MM.1S (cell line): ENCODE data around the gene PRPF19.

Source experiments
- EZH2 ChIP-seq: fragments of 300-600 bp; sonication (generic); optimal IDR thresholded peaks from 2 replicates; pipeline ENCODE3; 2017; ENCODE audit warnings: low read depth, mild to moderate bottlenecking, antibody characterized with exemption, low read length, mixed read lengths
- EZH2phosphoT487 ChIP-seq: fragments of 300-600 bp; sonication (generic); IDR thresholded peaks from 2 replicates; pipeline ENCODE4 v1.6.1; 2018; ENCODE audit warnings: antibody characterized with exemption, low read length
- TF ChIP-seq, protein P1 (sequence below): fragments of 300-600 bp; sonication (generic); IDR thresholded peaks from 2 replicates; pipeline ENCODE4 v1.5.1; 2016; ENCODE audit warnings: antibody characterized with exemption, low read length, mixed read lengths

DNA sequence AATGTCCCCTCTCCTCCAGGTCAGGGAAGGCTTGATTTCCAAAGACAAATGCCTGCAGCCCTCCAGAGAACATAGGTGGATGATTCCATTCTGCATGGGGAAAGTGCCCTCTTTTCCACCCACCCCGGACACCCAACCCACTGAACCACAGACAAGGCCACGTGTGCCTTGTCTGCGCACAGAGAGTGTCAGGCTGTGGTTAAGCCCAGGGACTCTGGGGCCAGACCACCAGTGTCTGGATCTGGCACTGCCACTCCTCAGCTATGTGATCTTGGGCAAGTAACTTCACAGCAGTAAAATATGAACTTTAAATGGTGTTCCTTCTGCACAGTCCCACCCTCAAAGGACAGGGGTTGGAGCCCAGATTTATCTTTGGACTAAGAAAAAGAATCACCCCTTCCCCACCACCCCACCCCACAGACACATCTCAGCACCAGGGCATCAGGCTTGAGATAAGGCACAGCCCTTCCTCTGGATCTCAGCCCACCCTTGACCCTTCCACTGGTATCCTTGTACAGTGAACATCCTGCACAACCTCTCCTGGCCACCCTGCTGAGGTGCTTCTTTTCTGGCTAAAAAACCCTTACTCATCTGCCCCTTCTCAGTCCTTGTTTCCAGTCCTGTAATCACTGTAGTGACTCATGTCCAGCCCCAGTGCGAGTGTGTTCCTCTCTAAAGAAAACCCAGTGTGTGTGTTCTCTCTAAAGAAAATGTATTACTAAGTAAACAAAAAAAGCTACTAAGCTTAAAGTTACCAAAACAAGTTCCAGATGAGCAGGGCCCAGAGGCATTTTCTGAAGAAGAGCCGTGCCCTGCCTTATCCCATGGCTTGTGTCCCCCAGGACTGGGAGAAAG is 48.8 kb downstream of the PRPF19 start:
- TF ChIP-seq, protein P1, sequence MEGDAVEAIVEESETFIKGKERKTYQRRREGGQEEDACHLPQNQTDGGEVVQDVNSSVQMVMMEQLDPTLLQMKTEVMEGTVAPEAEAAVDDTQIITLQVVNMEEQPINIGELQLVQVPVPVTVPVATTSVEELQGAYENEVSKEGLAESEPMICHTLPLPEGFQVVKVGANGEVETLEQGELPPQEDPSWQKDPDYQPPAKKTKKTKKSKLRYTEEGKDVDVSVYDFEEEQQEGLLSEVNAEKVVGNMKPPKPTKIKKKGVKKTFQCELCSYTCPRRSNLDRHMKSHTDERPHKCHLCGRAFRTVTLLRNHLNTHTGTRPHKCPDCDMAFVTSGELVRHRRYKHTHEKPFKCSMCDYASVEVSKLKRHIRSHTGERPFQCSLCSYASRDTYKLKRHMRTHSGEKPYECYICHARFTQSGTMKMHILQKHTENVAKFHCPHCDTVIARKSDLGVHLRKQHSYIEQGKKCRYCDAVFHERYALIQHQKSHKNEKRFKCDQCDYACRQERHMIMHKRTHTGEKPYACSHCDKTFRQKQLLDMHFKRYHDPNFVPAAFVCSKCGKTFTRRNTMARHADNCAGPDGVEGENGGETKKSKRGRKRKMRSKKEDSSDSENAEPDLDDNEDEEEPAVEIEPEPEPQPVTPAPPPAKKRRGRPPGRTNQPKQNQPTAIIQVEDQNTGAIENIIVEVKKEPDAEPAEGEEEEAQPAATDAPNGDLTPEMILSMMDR: no peak
- no peak for TF ChIP-seq EZH2
- no peak for TF ChIP-seq EZH2phosphoT487
